HL-60 (cell line): ENCODE measurements around the gene XKR8.
A peak's percentile ranks its signal among the peaks of the same experiment; 100 is the strongest.
"Not testable (repeated sequence)": the region's sequence is repeated elsewhere in the genome, so short reads cannot be mapped to it uniquely, and the experiment has no call there.

Source experiments
- DNase-seq, 2 experiments: peaks; one replicate each; pipeline ENCODE4 v3.0.0-alpha.2; 2010 to 2020; ENCODE audit warnings: low read depth in 1 of 2, low spot score in 1 of 2
- H3K27ac ChIP-seq: fragments of 250-450 bp; sonication (Bioruptor Pico); replicated peaks from 2 replicates; pipeline ENCODE4 v1.5.1; 2020; ENCODE audit warnings: mild to moderate bottlenecking, moderate library complexity
- H3K27me3 ChIP-seq: fragments of 250-450 bp; sonication (Bioruptor Pico); 2 replicates; pipeline ENCODE4 v1.5.1; 2021; ENCODE audit warnings: mild to moderate bottlenecking, moderate library complexity; ENCODE audit not compliant: insufficient read depth, poor library complexity, severe bottlenecking
- H3K4me3 ChIP-seq: replicated peaks from 2 replicates; pipeline ENCODE4 v1.5.1; 2011; ENCODE audit warnings: mild to moderate bottlenecking, control low read depth, low read length; ENCODE audit not compliant: insufficient read depth
- CTCF ChIP-seq: IDR thresholded peaks from one replicate; pipeline ENCODE4 v1.5.1; 2011; ENCODE audit warnings: low read length, control low read depth, inconsistent platforms; ENCODE audit not compliant: insufficient read depth
- GABPA ChIP-seq: IDR thresholded peaks from 2 replicates; pipeline ENCODE4 v1.6.1; 2012; ENCODE audit warnings: low read depth
- POLR2AphosphoS5 ChIP-seq: IDR thresholded peaks from 2 replicates; pipeline ENCODE4 v1.6.1; 2012; ENCODE audit warnings: low read depth
- REST ChIP-seq: IDR thresholded peaks from 2 replicates; pipeline ENCODE4 v1.6.1; 2012; ENCODE audit warnings: low read depth; ENCODE audit not compliant: insufficient replicate concordance
- SPI1 ChIP-seq: IDR thresholded peaks from 2 replicates; pipeline ENCODE4 v1.6.1; 2012; ENCODE audit warnings: low read depth, mild to moderate bottlenecking, borderline replicate concordance

The XKR8 gene

GRCh38 chr1:27994060-27994459, 34.3 kb downstream of the XKR8 start:
- H3K27ac ChIP-seq, result peak overlapping the region; percentile 61
- H3K27me3 ChIP-seq, result no peaks in the 10 kb centered on the region
- H3K4me3 ChIP-seq, result no peak overlapping the region
- TF ChIP-seq CTCF, result no peak
- TF ChIP-seq GABPA, result no peak
- no peak for TF ChIP-seq POLR2AphosphoS5
- TF ChIP-seq REST, result no peak
- no peak for TF ChIP-seq SPI1
- peak; percentile 34 to 85 for DNase-seq

GRCh38 chr1:27994526-27994925, 34.8 kb downstream of the XKR8 start:
- H3K27ac ChIP-seq, result peak overlapping the region; percentile 61
- H3K27me3 ChIP-seq, H3K4me3 ChIP-seq: not testable (repeated sequence)
- peak in 1 of 2 experiments; percentile 5 for DNase-seq

GRCh38 chr1:27999055-27999454, 39.3 kb downstream of the XKR8 start:
- Histone ChIP-seq H3K27ac (no peak overlapping the region), H3K4me3 (no peak overlapping the region), H3K27me3 (no peaks in the 10 kb centered on the region)
- TF ChIP-seq REST, result no peak
- TF ChIP-seq SPI1, result no peak
- DNase-seq, result no peak

GRCh38 chr1:28002600-28002999, 42.8 kb downstream of the XKR8 start:
- Histone ChIP-seq H3K4me3 (no peak overlapping the region), H3K27ac (no peak overlapping the region), H3K27me3 (no peaks in the 10 kb centered on the region)
- DNase-seq, result no peak
- TF ChIP-seq REST, result no peak
- TF ChIP-seq GABPA, result no peak
- TF ChIP-seq POLR2AphosphoS5, result no peak
- TF ChIP-seq SPI1, result no peak
- no peak for TF ChIP-seq CTCF

GRCh38 chr1:28003117-28003516, 43.3 kb downstream of the XKR8 start:
- not testable (repeated sequence) for DNase-seq, H3K4me3 ChIP-seq, H3K27ac ChIP-seq, H3K27me3 ChIP-seq
